ENCODE results near the gene XCL1.

DNA sequence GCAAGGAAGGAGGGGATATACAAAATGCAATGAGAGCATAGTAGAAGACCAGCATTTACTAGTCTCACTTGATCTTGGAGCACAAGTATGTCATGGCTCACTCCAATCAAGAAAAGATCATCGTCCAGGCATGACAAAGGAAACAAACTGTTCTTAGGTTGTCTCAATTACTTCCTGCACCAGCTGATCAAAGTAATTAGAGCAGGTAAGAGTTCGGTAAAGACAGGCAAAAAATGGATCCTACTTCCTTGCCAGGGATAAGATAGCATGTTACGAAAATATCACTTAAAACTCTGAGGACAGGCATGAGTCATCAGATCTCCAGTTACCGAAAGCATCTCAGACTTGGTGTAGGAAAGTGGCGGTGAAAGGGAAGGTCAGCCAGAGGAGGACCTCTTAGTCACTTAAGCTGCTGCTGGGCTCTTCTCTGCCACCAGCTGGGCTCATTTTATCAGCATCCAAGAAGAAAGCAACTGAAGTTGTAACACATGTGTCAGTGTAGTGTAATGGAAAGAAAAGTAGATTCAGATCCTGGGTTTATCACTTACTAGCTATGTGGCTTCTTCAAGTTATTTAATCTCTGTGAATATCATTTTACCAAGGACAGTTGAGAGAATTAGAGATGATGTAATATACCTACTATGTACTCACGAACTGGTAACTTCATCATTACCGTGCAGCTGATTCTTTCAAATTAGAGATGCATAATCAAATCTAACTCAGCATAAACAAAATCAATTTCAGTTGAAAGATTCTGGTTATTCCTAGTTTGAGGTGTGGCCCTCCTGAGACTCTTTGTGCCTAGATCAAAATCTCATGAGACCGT is 46.8 kb downstream of the XCL1 start:
- TF ChIP-seq GATA3 (IDR thresholded peaks at IDR 0.05; ENCODE audit: low read depth, low read length) (no peak), GATA2 (IDR thresholded peaks at IDR 0.05; ENCODE audit: low read depth, low read length) (no peak)
